Measurements from ENCODE around the gene SLC35E2B. TPM values are rescaled to one million over a fixed set of nuclear protein-coding genes. Genes with fewer than 3 reads are reported as not detected.
"Not testable (repeated sequence)": the region's sequence is repeated elsewhere in the genome, so short reads cannot be mapped to it uniquely, and the experiment has no call there.

SLC35E2B gene
- total RNA-seq, 5 donors from 2014 or later (not counting 1 experiment from before 2014, with no cell fraction given): 77.7 to 202 (median 128) TPM

GRCh38 chr1:1704284-1704957 is 11.8 kb upstream of the SLC35E2B start:
- peaks cover 0 to 13% of the 10 kb centered on the region in 2 donors for H3K36me3 ChIP-seq (ENCODE audit: control insufficient read depth in 2 of 2, extremely low read depth in 1 of 2, insufficient read depth in 1 of 2, low read length in 1 of 2)
- H3K27me3 Mint-ChIP-seq; H3K36me3 Mint-ChIP-seq; H3K9me3 Mint-ChIP-seq; H3K4me3 Mint-ChIP-seq; H3K9me3 ChIP-seq; CTCF ChIA-PET; H3K4me1 ChIP-seq (ENCODE audit: control insufficient read depth in 1 of 2, extremely low read depth in 1 of 2, insufficient read depth in 2 of 2, low read length in 2 of 2); H3K27ac Mint-ChIP-seq; H3K27ac ChIP-seq (ENCODE audit: low read length); ATAC-seq (replicated peaks in 1 of 4); H3K27me3 ChIP-seq (replicated peaks in 1 of 2; ENCODE audit: control insufficient read depth in 2 of 2, extremely low read depth in 1 of 2, insufficient read depth in 2 of 2, low read length in 1 of 2); H3K4me3 ChIP-seq (ENCODE audit: control insufficient read depth in 1 of 2, extremely low read depth in 1 of 2, low read length in 1 of 2); H3K4me1 Mint-ChIP-seq; POLR2A ChIA-PET: not testable (repeated sequence)
- peak in 1 of 35 experiments; percentile 22 for DNase-seq
- 98% methylated on average over 15 of the region's 27 CpGs for WGBS (ENCODE audit: insufficient coverage)

GRCh38 chr1:1703796-1704195 is 11.2 kb upstream of the SLC35E2B start:
- POLR2A ChIA-PET: no interaction called here
- no peak for ATAC-seq (replicated peaks in 1 of 4)
- CTCF ChIA-PET: no interaction called here
- Histone ChIP-seq H3K4me1 (ENCODE audit: control insufficient read depth in 1 of 2, extremely low read depth in 1 of 2, insufficient read depth in 2 of 2, low read length in 2 of 2) (no peaks in the 10 kb centered on the region), H3K27ac (ENCODE audit: low read length) (no peak overlapping the region), H3K9me3 (no peaks in the 10 kb centered on the region), H3K4me3 (ENCODE audit: control insufficient read depth in 1 of 2, extremely low read depth in 1 of 2, low read length in 1 of 2) (no peak overlapping the region), H3K36me3 (ENCODE audit: control insufficient read depth in 2 of 2, extremely low read depth in 1 of 2, insufficient read depth in 1 of 2, low read length in 1 of 2) (peaks cover 0 to 13% of the 10 kb centered on the region in 2 donors), H3K27me3 (replicated peaks in 1 of 2; ENCODE audit: control insufficient read depth in 2 of 2, extremely low read depth in 1 of 2, insufficient read depth in 2 of 2, low read length in 1 of 2) (no peaks in the 10 kb centered on the region)
- Mint-ChIP-seq H3K9me3 (no peaks in the 10 kb centered on the region), H3K4me1 (no peaks in the 10 kb centered on the region), H3K36me3 (peaks cover 8% of the 10 kb centered on the region), H3K27ac (no peak overlapping the region), H3K4me3 (no peak overlapping the region), H3K27me3 (no peaks in the 10 kb centered on the region)
- 94% methylated on average over 19 of the region's 22 CpGs for WGBS (ENCODE audit: insufficient coverage)
- peak in 1 of 35 experiments; percentile 5 for DNase-seq

- ATAC-seq (replicated peaks in 1 of 4); H3K27me3 Mint-ChIP-seq; H3K4me1 Mint-ChIP-seq; H3K4me3 Mint-ChIP-seq; H3K4me3 ChIP-seq (ENCODE audit: control insufficient read depth in 1 of 2, extremely low read depth in 1 of 2, low read length in 1 of 2); H3K27ac Mint-ChIP-seq; H3K4me1 ChIP-seq (ENCODE audit: control insufficient read depth in 1 of 2, extremely low read depth in 1 of 2, insufficient read depth in 2 of 2, low read length in 2 of 2); H3K9me3 Mint-ChIP-seq; H3K36me3 Mint-ChIP-seq; DNase-seq; POLR2A ChIA-PET; H3K27me3 ChIP-seq (replicated peaks in 1 of 2; ENCODE audit: control insufficient read depth in 2 of 2, extremely low read depth in 1 of 2, insufficient read depth in 2 of 2, low read length in 1 of 2); H3K9me3 ChIP-seq; H3K27ac ChIP-seq (ENCODE audit: low read length); CTCF ChIA-PET: not testable (repeated sequence)
- peaks cover 0 to 13% of the 10 kb centered on the region in 2 donors for H3K36me3 ChIP-seq (ENCODE audit: control insufficient read depth in 2 of 2, extremely low read depth in 1 of 2, insufficient read depth in 1 of 2, low read length in 1 of 2)
- WGBS (ENCODE audit: insufficient coverage): no CpG with 5 or more reads among the region's 18 CpGs
Measured at GRCh38 chr1:1702506-1702905, 9.9 kb upstream of the SLC35E2B start.

- H3K27me3 ChIP-seq (replicated peaks in 1 of 2; ENCODE audit: control insufficient read depth in 2 of 2, extremely low read depth in 1 of 2, insufficient read depth in 2 of 2, low read length in 1 of 2); H3K4me1 Mint-ChIP-seq; H3K4me3 ChIP-seq (ENCODE audit: control insufficient read depth in 1 of 2, extremely low read depth in 1 of 2, low read length in 1 of 2); H3K4me1 ChIP-seq (ENCODE audit: control insufficient read depth in 1 of 2, extremely low read depth in 1 of 2, insufficient read depth in 2 of 2, low read length in 2 of 2); H3K36me3 ChIP-seq (ENCODE audit: control insufficient read depth in 2 of 2, extremely low read depth in 1 of 2, insufficient read depth in 1 of 2, low read length in 1 of 2); H3K4me3 Mint-ChIP-seq; H3K27ac Mint-ChIP-seq; H3K36me3 Mint-ChIP-seq; CTCF ChIA-PET; H3K9me3 Mint-ChIP-seq; DNase-seq; H3K27me3 Mint-ChIP-seq; H3K27ac ChIP-seq (ENCODE audit: low read length); H3K9me3 ChIP-seq; POLR2A ChIA-PET: not testable (repeated sequence)
- ATAC-seq (replicated peaks in 1 of 4): peak in 1 of 4 experiments; percentile 17
- no CpG with 5 or more reads among the region's 33 CpGs for WGBS (ENCODE audit: insufficient coverage)
Measured at GRCh38 chr1:1700557-1700956, 8.0 kb upstream of the SLC35E2B start.

- H3K9me3 ChIP-seq; CTCF ChIA-PET; H3K4me1 ChIP-seq (ENCODE audit: control insufficient read depth in 1 of 2, extremely low read depth in 1 of 2, insufficient read depth in 2 of 2, low read length in 2 of 2); H3K4me1 Mint-ChIP-seq; H3K27me3 ChIP-seq (replicated peaks in 1 of 2; ENCODE audit: control insufficient read depth in 2 of 2, extremely low read depth in 1 of 2, insufficient read depth in 2 of 2, low read length in 1 of 2); DNase-seq; H3K9me3 Mint-ChIP-seq; H3K27ac ChIP-seq (ENCODE audit: low read length); POLR2A ChIA-PET; H3K36me3 Mint-ChIP-seq; H3K4me3 Mint-ChIP-seq; H3K27me3 Mint-ChIP-seq; H3K36me3 ChIP-seq (ENCODE audit: control insufficient read depth in 2 of 2, extremely low read depth in 1 of 2, insufficient read depth in 1 of 2, low read length in 1 of 2); H3K4me3 ChIP-seq (ENCODE audit: control insufficient read depth in 1 of 2, extremely low read depth in 1 of 2, low read length in 1 of 2); H3K27ac Mint-ChIP-seq: not testable (repeated sequence)
- no CpG with 5 or more reads among the region's 45 CpGs for WGBS (ENCODE audit: insufficient coverage)
- ATAC-seq (replicated peaks in 1 of 4): peak; percentile 21 to 58 (median 35)
Measured at GRCh38 chr1:1700067-1700466, 7.5 kb upstream of the SLC35E2B start.

- H3K4me1 ChIP-seq (ENCODE audit: control insufficient read depth in 1 of 2, extremely low read depth in 1 of 2, insufficient read depth in 2 of 2, low read length in 2 of 2); H3K27me3 ChIP-seq (replicated peaks in 1 of 2; ENCODE audit: control insufficient read depth in 2 of 2, extremely low read depth in 1 of 2, insufficient read depth in 2 of 2, low read length in 1 of 2); H3K27me3 Mint-ChIP-seq; ATAC-seq (replicated peaks in 1 of 4); CTCF ChIA-PET; H3K4me1 Mint-ChIP-seq; H3K9me3 Mint-ChIP-seq; DNase-seq; H3K4me3 ChIP-seq (ENCODE audit: control insufficient read depth in 1 of 2, extremely low read depth in 1 of 2, low read length in 1 of 2); H3K9me3 ChIP-seq; H3K27ac Mint-ChIP-seq; H3K36me3 ChIP-seq (ENCODE audit: control insufficient read depth in 2 of 2, extremely low read depth in 1 of 2, insufficient read depth in 1 of 2, low read length in 1 of 2); POLR2A ChIA-PET; H3K27ac ChIP-seq (ENCODE audit: low read length); H3K36me3 Mint-ChIP-seq: not testable (repeated sequence)
- no CpG with 5 or more reads among the region's 19 CpGs for WGBS (ENCODE audit: insufficient coverage)
- peak overlapping the region in 1 of 3 donors; percentile 44 for H3K4me3 Mint-ChIP-seq
Measured at GRCh38 chr1:1699061-1699460, 6.5 kb upstream of the SLC35E2B start.

All from T-cell (primary cell).